Kidney tubule cell (primary cell): ENCODE measurements around the gene PDE7B.
"Not testable (repeated sequence)": the region's sequence is repeated elsewhere in the genome, so short reads cannot be mapped to it uniquely, and the experiment has no call there.

Source experiments
- DNase-seq: peaks from one replicate; pipeline ENCODE4 v3.0.0-alpha.2; 2018; ENCODE audit warnings: low spot score

Gene PDE7B

GRCh38 chr6:136112262-136112661, 260.8 kb downstream of the PDE7B start:
- DNase-seq, result no peak

- DNase-seq, result peak; percentile 82
Observed at GRCh38 chr6:136113736-136114173, 262.3 kb downstream of the PDE7B start.

DNA sequence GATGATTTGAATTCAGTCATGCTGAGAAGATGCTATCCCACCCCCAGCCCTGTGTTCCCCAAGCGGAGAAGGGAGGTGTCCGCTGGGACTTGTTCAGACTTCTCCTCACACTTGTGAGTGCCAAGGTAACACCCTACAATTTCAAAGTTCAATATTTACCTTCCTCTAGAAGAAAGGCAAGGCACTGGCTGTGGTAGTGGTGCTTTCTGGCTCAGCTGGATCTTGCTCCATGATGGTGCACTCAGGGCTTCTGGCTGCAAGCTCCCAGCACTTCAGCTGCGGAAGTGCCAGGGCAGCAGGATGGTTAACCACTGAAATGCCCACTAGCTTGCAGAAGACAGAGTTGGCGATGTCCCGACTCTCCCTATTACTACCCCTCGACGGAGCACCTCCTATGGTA, 263.2 kb downstream of the PDE7B start:
- no peak for DNase-seq

DNA sequence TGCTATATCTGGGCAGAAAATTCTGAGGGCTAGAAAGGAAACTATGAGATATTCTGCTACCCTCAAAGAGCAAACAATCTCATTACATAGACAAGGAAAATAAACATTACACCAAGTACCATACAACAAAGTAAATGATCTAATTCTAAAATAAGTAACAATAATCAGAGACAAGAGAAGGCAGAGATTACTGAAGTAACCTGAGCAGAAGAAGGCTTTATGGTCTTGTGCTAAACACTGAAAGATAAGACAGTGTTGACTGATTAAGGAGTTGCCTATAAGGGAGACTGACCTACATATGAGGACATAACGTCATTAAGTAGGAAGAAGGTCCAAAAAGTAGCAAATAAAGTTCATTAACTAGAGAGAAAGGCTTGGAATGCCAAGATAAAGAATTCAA, 264.4 kb downstream of the PDE7B start:
- DNase-seq, result no peak

DNA sequence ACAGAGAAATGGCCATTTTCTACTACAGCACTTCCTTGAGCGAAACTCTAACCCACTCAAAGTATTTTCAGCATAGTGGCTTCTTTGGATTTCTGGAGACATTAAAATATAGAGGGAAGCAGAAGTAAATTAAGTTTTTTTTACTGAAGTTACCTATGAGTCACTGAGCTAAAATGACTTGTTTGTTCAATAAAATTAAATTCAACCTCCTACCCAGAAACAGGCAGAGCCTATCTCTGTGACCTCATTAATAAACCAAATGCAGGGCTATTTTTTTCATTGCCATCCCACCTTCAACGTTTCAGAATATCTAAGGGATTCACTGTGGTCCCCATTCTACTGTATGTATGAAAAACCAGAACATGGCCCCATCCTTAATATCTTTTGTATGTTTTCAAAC, 265.6 kb downstream of the PDE7B start:
- no peak for DNase-seq

DNA sequence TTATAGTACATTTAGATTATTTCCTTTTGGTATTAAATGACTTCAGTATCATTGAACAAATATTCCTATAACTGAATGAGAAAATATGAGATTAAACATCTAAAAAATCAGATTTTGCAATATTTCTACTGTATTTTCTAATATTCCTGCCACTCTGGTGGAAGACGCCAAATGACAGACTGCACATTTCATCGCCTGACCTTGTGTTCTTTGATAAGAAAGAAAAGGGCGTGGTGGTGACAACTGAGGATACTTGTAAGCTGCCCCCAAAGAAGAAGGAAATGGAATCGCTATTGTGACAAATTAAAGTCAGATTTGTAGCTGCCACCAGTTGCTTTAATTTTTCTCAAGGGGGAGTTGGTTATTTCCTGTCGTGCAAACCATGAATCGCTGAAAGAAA, 267.3 kb downstream of the PDE7B start:
- DNase-seq, result no peak

- DNase-seq, result peak; percentile 44
Observed at GRCh38 chr6:136123468-136123867, 272.0 kb downstream of the PDE7B start.

DNA sequence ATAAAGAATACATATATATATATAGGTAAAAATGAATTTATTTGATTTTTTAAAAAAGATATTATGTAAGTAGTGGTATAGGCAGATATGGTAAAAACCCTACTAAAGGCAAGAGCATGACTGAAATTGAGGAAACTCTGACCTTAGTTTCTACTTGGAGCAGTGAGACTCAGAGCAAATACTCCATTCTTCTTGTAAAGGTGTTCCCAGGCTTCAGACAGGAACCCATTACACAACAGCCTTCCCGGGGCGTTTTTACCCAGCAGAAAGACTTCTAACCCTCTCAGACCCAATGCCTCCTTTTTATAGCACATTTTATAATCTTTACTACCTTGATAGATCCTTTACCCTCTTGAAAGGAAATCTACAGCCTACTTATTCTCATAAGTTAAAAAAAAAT, 274.1 kb downstream of the PDE7B start:
- DNase-seq, result no peak

DNA sequence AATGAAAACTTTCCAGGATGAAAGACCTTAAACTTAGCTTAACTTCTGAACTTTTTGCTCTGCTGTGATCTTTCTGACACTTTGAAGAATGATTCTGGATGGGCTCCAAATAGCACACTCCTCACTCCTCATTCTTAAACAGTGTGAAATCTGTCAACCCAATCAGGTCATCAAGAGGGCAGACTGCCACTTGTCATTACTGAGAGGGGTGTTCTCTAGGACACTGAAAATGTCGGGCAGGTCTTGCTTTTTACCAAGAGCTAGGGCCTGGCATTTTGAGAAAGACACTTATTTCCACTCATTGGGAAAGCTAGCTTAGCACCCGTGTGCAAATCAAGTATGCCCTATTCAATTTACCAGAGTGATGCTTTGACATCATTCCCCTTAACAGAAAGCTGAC, 276.4 kb downstream of the PDE7B start:
- no peak for DNase-seq

- peak; percentile 17 for DNase-seq
Observed at GRCh38 chr6:136129365-136129764, 277.9 kb downstream of the PDE7B start.

DNA sequence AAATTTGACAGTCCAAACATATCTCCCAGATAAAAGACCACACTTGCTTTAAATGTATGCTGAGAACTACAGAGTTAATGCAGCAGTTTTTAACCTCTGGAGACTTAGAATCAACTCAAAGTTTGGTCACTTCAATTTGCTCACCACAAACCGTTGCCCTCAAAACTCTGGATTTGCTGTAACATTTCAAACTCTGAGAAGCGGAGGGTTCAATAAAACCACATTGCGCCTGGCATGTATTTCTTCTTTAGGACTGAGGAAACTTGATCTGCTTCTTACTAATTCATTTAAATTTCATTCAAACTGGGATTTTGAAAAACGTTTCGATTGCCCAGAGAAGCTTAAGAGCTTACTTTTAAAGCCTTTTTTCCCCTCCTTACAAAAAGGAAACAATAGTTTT, 282.8 kb downstream of the PDE7B start:
- DNase-seq, result no peak

GRCh38 chr6:136134751-136135150, 283.2 kb downstream of the PDE7B start:
- no peak for DNase-seq

DNA sequence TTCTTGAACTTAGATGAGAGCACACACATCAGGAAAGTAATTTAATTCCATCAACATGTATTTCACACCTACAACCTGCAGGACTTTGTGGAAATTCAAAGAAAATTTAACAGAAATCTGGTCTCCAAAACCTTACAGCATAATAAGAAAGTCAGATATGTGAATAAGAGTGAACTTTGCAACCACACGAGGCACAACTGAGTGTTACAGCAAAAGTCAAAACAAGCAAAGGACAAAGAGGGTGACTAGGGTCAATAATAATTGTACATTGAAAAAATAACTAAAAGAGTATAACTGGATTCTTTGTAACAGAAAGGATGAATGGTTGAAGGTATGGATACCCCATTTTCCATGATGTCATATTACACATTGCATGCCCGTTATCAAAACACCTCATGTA, 284.8 kb downstream of the PDE7B start:
- DNase-seq, result no peak

GRCh38 chr6:136137008-136137692, 285.6 kb downstream of the PDE7B start:
- peak; percentile 52 for DNase-seq

- no peak for DNase-seq
Observed at GRCh38 chr6:136137739-136138402, 286.4 kb downstream of the PDE7B start.

GRCh38 chr6:136139111-136139510, 287.6 kb downstream of the PDE7B start:
- DNase-seq, result not testable (repeated sequence)

- DNase-seq, result no peak
Observed at GRCh38 chr6:136144251-136145023, 292.9 kb downstream of the PDE7B start.

GRCh38 chr6:136146130-136146529, 294.6 kb downstream of the PDE7B start:
- DNase-seq, result no peak

DNA sequence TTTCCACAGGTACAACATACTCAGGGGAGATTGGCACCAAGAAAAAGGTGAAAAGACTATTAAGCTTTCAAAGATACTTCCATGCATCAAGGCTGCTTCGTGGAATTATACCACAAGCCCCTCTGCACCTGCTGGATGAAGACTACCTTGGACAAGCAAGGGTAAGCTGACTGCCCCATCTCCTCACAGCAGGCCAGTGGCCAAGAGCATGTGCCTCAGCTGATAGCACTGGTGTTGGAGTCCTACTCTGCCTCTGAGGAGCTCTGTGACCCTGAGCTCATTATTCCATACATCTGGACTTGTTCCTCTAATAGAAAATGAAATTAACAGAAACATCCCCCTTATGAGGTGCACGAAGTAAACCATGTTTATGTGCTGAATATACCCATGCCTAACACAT, 295.8 kb downstream of the PDE7B start:
- no peak for DNase-seq

DNA sequence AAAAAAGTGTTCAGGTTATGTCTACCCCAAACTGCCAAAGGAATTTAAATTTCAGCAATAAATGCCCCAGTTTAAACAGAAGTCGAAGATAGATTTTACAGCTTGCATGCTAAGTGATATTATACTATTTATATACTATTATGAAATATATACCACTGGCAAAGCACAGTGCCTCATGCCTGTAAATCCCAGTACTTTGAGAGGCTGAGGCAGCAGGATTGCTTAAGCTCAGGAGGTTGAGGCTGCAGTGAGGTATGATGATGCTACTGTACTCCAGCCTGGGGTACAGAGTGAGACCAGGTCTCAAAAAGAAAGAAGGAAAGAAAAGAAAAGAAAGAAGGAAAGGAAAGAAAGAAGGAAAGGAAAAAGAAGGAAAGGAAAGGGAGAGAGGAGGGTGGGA, 296.6 kb downstream of the PDE7B start:
- DNase-seq, result no peak

DNA sequence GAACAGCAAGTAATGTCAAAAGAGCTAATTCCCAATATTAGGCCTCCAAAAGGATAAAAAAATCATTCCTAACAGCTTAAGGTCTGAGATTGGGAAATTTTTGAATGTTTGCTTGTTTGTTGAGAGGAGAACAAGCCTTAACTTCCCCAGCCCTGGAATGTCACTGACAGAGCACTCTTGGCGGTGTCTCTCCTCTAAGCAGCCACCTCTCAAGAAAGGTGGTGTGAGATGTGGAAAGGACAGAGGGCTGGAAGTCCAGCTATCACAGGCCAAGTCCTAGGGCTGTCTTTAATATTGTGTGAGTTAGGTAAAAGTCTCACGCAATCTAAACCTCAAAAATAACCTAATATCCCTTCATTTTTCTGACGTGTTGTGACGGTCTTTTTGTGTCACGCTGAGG, 297.0 kb downstream of the PDE7B start:
- no peak for DNase-seq

- no peak for DNase-seq
Observed at GRCh38 chr6:136149311-136149710, 297.8 kb downstream of the PDE7B start.

DNA sequence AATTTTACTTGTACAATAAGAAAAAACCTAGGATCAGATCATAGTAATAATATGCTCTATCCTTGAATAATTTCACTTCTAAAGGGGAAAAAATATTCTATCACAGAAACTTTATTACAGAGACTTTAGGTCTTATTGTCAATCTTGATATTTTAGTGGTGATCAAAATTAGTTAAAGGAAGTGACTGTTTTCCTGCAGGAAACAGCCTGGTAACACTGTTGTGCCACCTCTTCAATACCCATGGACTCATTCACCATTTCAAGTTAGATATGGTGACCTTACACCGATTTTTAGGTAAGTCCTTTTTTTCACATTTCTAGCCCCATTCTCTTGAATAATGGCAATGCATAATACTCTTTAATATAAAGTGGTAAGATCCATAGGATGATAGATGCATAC, 299.5 kb downstream of the PDE7B start:
- no peak for DNase-seq
